ENCODE measurements around the gene SF1. TPM values are rescaled to one million over a fixed set of nuclear protein-coding genes. Genes with fewer than 3 reads are reported as not detected.

Gene SF1
- total and polyA plus RNA-seq, 9 of the 15 experiments (the other 6 are each of a cell fraction or from before 2014, with no cell fraction given): 13.1 to 334 (median 111) TPM

GRCh38 chr11:64743591-64744543 is 34.5 kb downstream of the SF1 start, which contains the start of gene RASGRP2:
Gene RASGRP2 (minus strand): TSS chr11:64744142. CDS start chr11:64742866, 1,276 bp downstream.
- Histone ChIP-seq H4K20me1 (replicated peaks; ENCODE audit: control insufficient read depth, insufficient read depth, low read length) (no peaks in the 10 kb centered on the region; the same call in 1 of the 2 replicates), H3K4me2 (ENCODE audit: insufficient read depth, low read length) (peak within 1 kb of the TSS; percentile 77), H3K9me3 (replicated peaks; ENCODE audit: control insufficient read depth, insufficient read depth, low read depth, low read length) (no peaks in the 10 kb centered on the region), H3K79me2 (ENCODE audit: control insufficient read depth, insufficient read depth, low read length) (no peaks in the 10 kb centered on the region), H3K36me3 (ENCODE audit: control insufficient read depth, insufficient read depth, low read length) (no peaks in the 10 kb centered on the region), H3K9ac (ENCODE audit: insufficient read depth in 1 of 2, low read depth in 2 of 2, low read length in 2 of 2) (peak within 1 kb of the TSS; percentile 61 to 90; a peak in 3 of 4 replicates), H3K27ac (ENCODE audit: extremely low read depth, low read depth, low read length) (peak within 1 kb of the TSS; percentile 73), H3K9me1 (ENCODE audit: control insufficient read depth, insufficient read depth, low read length) (no peaks in the 10 kb centered on the region), H2AFZ (ENCODE audit: low read depth, low read length) (peak within 1 kb of the TSS; percentile 95), H3K4me3 (peak within 1 kb of the TSS; percentile 54), H3K4me1 (replicated peaks in 1 of 2; ENCODE audit: control insufficient read depth in 2 of 2, insufficient read depth in 2 of 2, low read length in 2 of 2) (peaks cover 12 to 71% of the 10 kb centered on the region in 2 experiments; a peak in 3 of 5 replicates), H3K27me3 (ENCODE audit: control insufficient read depth in 2 of 2, insufficient read depth in 2 of 2, low read length in 2 of 2) (no peaks in the 10 kb centered on the region; a peak in 1 of 5 replicates)
- peak; percentile 73 to 87 (median 80) for DNase-seq (ENCODE audit: extremely low read depth in 1 of 4, low spot score in 3 of 4)
- ChIA-PET CTCF (ENCODE audit: low intra/inter-chr PET ratio) (interaction anchor here (0.6 to 1.7 kb wide), 5 partner anchors 23 to 306 kb away, joined by 3 to 13 read pairs (median 3); no protein-coding TSS in a partner anchor), POLR2A (interaction anchor here (0.5 to 1.6 kb wide), 13 partner anchors 10 to 409 kb away, joined by 3 to 6 read pairs (median 4); partner anchors contain the start of genes EHD1, PYGM and SF1)
- peak; percentile 72 for FAIRE-seq
- in situ Hi-C loops (cut with MboI): no loop called here
- BruUV-seq (replicated peaks): TSS peak; percentile 28
- 3% methylated on average over 51 of the region's 57 CpGs for WGBS (ENCODE audit: insufficient coverage, low coverage, missing lambda C conversion rate)
- ATAC-seq: peak; percentile 80
- intact Hi-C loops (cut with micrococcal nuclease): loop anchor here (1.0 to 5.0 kb wide), 4 partner anchors 23 to 87 kb away; partner anchors contain the start of gene SF1
- TF ChIP-seq ARHGAP35 (IDR thresholded peaks at IDR 0.05; ENCODE audit: partially characterized antibody) (no peak), CLOCK (CRISPR knock-in tag; IDR thresholded peaks at IDR 0.05; ENCODE audit: borderline replicate concordance) (no peak), BDP1 (IDR thresholded peaks at IDR 0.05; ENCODE audit: insufficient read depth, insufficient read length) (no peak), KAT2B (IDR thresholded peaks at IDR 0.05; ENCODE audit: low read depth, low read length) (no peak), NFE2 (IDR thresholded peaks at IDR 0.05; ENCODE audit: low read depth) (no peak), FUS (optimal IDR thresholded peaks at IDR 0.05; ENCODE audit: low read depth, low read length) (no peak), RBM34 (IDR thresholded peaks at IDR 0.05; ENCODE audit: borderline replicate concordance, insufficient read depth, low read length) (no peak), EP400 (IDR thresholded peaks at IDR 0.05) (0 out of 2 replicates have a peak, but pooled peaks have one; percentile 9), RAD51 (IDR thresholded peaks at IDR 0.05; ENCODE audit: borderline replicate concordance, low read depth) (no peak), ZNF239 (CRISPR knock-in tag; IDR thresholded peaks at IDR 0.05) (no peak), ZNF511 (CRISPR knock-in tag; IDR thresholded peaks at IDR 0.05) (no peak), RBFOX2 (IDR thresholded peaks at IDR 0.05; ENCODE audit: low read depth, low read length) (peak; percentile 72), ZNF274 (IDR thresholded peaks at IDR 0.05; ENCODE audit: borderline replicate concordance, low read depth, low read length) (no peak)
- TF ChIP-seq, protein P1, sequence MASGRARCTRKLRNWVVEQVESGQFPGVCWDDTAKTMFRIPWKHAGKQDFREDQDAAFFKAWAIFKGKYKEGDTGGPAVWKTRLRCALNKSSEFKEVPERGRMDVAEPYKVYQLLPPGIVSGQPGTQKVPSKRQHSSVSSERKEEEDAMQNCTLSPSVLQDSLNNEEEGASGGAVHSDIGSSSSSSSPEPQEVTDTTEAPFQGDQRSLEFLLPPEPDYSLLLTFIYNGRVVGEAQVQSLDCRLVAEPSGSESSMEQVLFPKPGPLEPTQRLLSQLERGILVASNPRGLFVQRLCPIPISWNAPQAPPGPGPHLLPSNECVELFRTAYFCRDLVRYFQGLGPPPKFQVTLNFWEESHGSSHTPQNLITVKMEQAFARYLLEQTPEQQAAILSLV (tag; IDR thresholded peaks at IDR 0.05): no peak
- TF ChIP-seq, protein P2, sequence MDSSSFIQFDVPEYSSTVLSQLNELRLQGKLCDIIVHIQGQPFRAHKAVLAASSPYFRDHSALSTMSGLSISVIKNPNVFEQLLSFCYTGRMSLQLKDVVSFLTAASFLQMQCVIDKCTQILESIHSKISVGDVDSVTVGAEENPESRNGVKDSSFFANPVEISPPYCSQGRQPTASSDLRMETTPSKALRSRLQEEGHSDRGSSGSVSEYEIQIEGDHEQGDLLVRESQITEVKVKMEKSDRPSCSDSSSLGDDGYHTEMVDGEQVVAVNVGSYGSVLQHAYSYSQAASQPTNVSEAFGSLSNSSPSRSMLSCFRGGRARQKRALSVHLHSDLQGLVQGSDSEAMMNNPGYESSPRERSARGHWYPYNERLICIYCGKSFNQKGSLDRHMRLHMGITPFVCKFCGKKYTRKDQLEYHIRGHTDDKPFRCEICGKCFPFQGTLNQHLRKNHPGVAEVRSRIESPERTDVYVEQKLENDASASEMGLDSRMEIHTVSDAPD (CRISPR knock-in tag; IDR thresholded peaks at IDR 0.05): no peak

All from K562 (cell line).